Measurements from ENCODE around the gene ACBD3.

ACBD3 gene

GRCh38 chr1:226110249-226111097, 76.1 kb downstream of the ACBD3 start:
- DNase-seq, result peak; percentile 63

DNA sequence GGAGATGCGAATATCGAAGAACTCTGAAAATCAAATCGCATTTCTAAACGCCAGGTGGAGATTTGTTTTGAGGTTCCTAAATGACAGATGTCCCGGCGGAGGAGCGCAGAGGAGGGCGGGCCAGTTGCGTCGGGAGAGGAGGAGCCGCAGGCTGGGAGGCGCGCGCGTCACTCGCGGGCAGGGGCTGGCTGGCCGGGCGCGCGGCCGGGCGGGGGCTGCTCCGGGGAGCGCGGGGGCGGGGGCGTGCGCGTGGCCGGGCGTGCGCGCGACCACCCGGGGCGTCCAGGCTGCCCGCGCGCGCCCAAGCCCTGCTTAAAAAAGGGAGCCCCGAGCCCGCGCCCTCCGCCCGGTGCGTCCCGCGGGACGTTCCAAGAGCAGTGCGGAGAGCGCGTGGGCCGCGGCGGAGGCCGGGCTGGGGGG, 76.7 kb downstream of the ACBD3 start:
- peak; percentile 81 for DNase-seq

DNA sequence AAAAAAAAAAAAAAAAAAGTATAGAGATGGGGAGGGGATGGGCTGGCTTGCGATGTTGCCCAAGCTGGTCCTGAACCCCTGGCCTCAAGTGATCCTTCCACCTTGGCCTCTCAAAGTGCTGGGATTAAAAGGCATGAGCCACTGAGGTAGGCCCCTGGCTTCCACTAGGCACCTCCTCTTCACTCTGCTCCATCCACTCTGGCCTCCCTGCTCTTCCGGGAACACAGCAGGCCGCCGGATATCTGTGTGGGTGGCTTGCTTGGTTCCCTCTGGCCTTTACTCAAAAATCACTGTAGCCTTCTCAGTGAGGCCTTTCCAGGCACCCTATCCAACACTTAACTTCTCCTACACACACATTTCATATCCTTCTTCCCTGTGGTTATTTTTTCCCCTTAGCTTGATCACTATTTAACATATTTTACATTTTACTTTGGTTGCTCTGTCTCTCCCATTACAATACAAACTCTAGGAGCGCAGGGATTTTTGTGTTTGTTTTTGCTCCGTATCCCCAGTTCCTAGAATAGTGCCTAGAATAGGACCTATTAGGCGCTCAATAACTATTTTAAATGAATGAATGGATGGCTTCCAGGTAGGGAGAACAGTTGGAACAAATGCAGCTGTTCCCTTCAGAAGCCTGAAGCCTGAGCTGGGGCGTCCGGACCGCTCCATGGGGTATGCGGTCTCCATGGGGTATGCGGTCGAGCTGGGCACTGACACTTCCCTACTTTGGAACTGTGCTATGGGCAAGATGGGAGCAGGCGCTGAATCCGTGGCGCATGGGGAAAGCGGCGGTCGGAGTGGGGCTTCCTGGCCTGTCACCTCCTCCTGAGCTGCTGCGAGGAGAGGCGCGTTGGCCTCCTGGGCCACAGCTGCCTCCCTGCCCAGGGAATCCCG, 77.4 kb downstream of the ACBD3 start:
- no peak for DNase-seq

DNA sequence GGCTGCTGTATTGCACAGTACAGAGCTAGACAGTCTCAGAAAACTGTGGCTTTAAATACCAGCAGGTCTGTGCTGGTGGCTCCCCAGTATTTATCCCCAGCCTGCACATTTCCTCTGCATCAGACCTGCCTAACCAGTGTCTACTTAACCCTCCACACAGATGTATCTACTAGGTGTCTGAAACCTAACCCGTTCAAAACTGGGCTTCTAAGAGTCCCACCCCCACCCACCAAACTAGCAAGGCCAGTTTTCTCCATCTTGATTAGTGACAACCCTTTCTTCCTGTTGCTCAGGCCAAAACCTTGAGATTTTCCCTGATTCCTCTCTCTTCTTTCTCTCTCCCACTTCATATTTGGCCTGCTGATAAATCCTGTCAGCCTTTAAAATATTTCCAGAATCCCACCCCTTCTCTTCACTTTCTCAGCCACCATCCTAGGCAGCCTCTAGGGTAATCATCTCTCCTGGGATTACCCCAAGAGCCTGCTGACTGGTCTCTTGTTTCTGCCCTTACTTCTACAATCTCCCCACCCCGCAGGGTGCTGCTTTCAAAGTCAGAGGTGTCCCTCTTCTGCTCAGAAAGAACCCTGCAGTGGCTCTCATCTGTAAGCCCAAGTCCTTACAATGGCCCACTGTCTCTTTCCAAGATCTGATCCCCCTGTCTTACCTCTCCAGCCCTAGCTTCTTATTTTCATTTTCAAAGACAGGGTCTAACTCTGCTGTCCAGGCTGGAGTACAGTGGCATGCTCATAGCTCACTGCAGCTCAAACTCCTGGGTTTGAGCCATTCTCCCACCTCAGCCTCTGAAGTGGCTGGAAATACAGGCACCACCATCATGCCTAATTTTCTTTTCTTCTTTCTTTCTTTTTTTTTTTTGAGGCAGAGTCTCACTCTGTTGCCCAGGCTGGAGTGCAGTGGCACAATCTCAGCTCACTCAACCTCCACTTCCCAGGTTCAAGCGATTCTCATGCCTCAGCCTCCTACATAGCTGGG, 78.8 kb downstream of the ACBD3 start:
- DNase-seq, result no peak

DNA sequence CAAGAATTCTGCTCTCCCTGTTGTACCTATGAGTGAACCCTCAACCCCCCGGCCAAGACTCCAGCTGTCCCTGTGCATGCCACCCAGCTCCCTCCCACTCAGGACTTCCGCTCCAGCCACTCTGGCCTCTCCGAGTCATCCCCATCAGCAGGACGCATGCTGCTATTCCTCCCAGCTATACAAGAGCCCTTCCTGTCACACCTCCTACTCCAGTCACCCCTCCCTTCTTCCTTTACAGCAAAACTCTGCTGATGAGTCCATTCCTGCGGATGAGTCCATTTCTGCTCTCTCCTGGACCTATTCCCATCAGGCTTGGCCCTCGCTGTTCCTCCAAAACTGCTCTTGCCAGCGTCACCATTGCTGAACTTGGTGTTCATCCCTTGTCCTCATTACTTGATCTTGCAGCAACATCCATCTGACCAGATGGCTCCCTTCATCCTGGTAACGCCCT, 81.8 kb downstream of the ACBD3 start:
- DNase-seq, result no peak

DNA sequence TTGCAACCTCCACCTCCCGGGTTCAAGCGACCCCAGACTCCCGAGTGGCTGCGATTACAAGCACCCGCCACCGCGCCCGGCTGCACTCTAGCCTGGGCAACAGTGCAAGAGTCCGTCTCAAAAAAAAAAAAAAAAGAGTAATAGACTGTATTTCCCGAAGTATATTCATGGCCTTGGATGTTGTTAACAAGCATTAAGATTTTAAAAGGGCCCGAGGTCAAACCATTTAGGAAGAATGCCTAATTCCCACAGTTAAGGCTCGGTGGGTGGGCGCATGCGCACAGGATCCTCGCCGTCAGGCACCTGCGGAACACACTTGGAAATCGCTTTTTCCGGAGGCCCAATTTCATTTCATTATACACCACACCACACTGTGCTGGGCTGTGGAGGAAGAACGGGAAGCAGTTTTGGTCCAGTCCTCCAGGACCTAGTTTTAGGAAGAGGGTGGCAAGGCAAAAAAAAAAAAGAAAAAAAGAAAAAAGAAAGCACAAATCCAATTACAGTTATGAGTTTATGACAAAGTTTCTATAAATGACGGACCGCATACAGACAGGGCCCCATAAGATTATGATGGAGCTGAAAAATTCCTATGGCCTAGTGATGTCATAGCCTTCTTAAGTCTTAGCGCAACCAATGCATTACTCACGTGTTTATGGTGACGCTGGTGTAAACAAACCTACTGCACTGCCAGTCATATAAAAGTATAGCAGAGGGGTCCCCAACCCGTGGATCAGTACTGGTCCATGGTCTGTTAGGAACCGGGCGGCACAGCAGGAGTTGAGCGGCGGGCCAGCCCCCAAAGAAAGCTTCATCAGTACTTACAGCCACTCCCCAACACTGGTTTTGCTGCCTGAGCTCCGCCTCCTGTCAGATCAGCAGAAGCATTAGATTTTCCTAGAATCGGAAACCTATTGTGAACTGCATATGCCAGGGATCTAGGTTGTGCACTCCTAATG, 85.8 kb downstream of the ACBD3 start:
- peak; percentile 40 for DNase-seq

DNA sequence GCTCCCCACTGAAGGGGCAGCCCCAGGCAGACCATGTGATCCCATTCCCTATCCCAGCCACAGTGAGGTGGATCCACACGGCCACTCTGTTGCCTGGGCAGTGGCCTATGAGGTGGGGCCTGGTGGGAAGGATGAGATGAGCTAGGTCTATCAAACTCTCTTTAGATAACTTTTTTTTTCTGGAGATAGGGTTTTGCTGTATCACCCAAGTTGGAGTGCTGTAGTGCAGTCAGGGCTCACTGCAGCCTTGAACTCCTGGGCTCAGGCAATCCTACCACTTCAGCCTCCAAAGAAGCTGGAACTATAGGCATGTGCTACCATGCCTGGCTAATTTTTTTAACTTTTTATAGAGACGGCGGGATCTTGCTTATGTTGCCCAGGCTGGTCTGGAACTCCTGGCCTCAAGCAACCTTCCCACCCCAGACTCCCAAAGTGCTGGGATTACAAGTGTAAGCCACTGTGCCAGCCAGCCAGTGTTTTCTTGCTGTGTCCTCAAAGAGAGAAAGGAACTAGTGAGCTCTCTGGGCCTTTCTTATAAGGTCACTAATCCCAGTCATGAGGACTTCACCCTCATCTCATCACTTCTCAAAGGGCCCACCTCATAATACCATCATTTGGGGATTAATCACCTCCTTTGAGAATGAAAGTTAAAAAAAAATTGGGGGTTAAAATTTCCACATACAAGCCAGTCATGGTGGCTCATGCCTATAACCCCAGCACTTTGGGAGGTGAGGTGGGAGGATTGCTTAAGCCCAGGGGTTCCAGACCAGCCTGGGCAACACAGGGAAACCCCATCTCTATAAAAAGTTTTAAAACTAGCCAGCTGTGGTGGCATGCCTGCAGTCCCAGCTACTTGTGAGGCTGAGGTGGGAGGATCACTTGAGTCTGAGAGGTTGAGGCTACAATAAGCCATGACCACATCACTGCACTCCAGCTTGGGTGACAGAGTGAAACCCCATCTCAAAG, 87.4 kb downstream of the ACBD3 start:
- DNase-seq, result no peak

GRCh38 chr1:226097866-226098625, 88.5 kb downstream of the ACBD3 start:
- DNase-seq, result no peak

DNA sequence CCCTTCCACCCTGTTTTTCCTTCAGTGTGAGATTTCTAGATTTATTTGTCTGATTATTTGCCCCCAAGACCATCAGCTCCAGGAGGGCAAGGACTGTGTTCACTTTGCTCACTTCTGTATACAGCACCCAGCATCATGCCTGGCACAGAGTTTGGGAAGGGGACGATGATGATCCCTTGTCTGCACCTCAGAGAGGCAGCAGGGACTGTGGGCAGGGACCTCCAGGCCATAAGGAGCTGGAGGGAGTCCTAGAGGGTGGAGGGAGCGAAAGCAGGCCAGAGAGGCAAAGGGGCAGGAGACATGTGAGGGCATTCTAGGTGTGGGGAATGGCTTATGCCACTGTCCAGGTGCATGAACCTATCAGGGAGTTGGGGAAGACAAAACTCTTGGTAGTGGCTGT, 91.3 kb downstream of the ACBD3 start:
- no peak for DNase-seq

Data from activated naive CD4-positive, alpha-beta T cell treated with Interleukin-2 at 50 U/mL for 16 hours (primary cell).